K562 (cell line): ENCODE measurements around the gene STIM1. TPM values are rescaled to one million over a fixed set of nuclear protein-coding genes. Genes with fewer than 3 reads are reported as not detected.

ENCODE experiments used
- ATAC-seq: fragments of 200-7000 bp; cut with Tn5 transposase; 3 replicates; pipeline ENCODE4 v1.9.1; 2020; ENCODE audit warnings: moderate library complexity
- BruUV-seq: library from RNA; stranded (reverse); fragments of 400-500 nt; replicated peaks from 2 replicates; lab custom pipeline; 2021; lab: Mats Ljungman, UMichigan
- CTCF ChIA-PET: fragments of 300-600 bp; formaldehyde crosslinking; extraction: SDS; loops from one replicate; lab custom pipeline; 2021; ENCODE audit warnings: low intra/inter-chr PET ratio; lab: Yijun Ruan, JAX
- POLR2A ChIA-PET: fragments of 300-600, 350-650 bp; sonication (Branson Sonifier 250); formaldehyde crosslinking; extraction: SDS; loops from one replicate; lab custom pipeline; 2021; ENCODE audit warnings: antibody characterized with exemption, inconsistent platforms; lab: Yijun Ruan, JAX
- DNase-seq, 4 experiments: peaks; one replicate each; pipeline versions ENCODE4 v3.0.0 to v3.0.0-alpha.2; 2011 to 2018; ENCODE audit warnings: low spot score in 3 of 4, mixed read lengths in 3 of 4; ENCODE audit errors: extremely low read depth in 1 of 4
- FAIRE-seq: peaks from 2 replicates; lab custom pipeline; 2011; peaks lifted over from hg19 to GRCh38; lab: Jason Lieb, UNC
- H2AFZ ChIP-seq: 2 replicates; pipeline ENCODE4 v1.6.0; 2011; ENCODE audit warnings: low read depth, low read length, control low read depth, inconsistent platforms
- H3K27ac ChIP-seq: fragments of 200-600 bp; 3 replicates; pipeline ENCODE4 v1.8.0; 2011; ENCODE audit warnings: low read depth, mild to moderate bottlenecking, control low read depth, inconsistent platforms, low read length, moderate library complexity, mixed read lengths; ENCODE audit errors: extremely low read depth
- H3K27me3 ChIP-seq, 2 experiments: fragments of 300-600 bp in 1 of 2; 2 replicates in 1 of 2; 3 replicates in 1 of 2; pipeline versions ENCODE4 v1.6.0 to v1.8.0; 2011; ENCODE audit warnings: inconsistent platforms in 2 of 2, low read length in 2 of 2, mild to moderate bottlenecking in 1 of 2, mixed read lengths in 1 of 2, moderate library complexity in 1 of 2; ENCODE audit not compliant: control insufficient read depth in 2 of 2, insufficient read depth in 2 of 2
- H3K36me3 ChIP-seq: fragments of 300-600 bp; 3 replicates; pipeline ENCODE4 v1.8.0; 2011; ENCODE audit warnings: mild to moderate bottlenecking, low read length, inconsistent platforms; ENCODE audit not compliant: control insufficient read depth, insufficient read depth
- H3K4me1 ChIP-seq, 2 experiments: fragments of 200-600 bp in 1 of 2; replicated peaks in 1 of 2; 2 replicates in 1 of 2; 3 replicates in 1 of 2; pipeline versions ENCODE4 v1.5.1 to v1.8.0; 2011; ENCODE audit warnings: inconsistent platforms in 2 of 2, low read length in 2 of 2, mild to moderate bottlenecking in 1 of 2, mixed read lengths in 1 of 2, moderate library complexity in 1 of 2; ENCODE audit not compliant: control insufficient read depth in 2 of 2, insufficient read depth in 2 of 2
- H3K4me2 ChIP-seq: 2 replicates; pipeline ENCODE4 v1.6.1; 2011; ENCODE audit warnings: low read length, control low read depth, inconsistent platforms, mixed read lengths; ENCODE audit not compliant: insufficient read depth
- H3K4me3 ChIP-seq: fragments of 200-600 bp; sonication (generic), shearing (Covaris generic); 2 replicates; pipeline ENCODE4 v1.5.1; 2016; ENCODE audit warnings: control low read depth, inconsistent platforms
- H3K79me2 ChIP-seq: fragments of 200-600 bp; 3 replicates; pipeline ENCODE4 v1.8.0; 2011; ENCODE audit warnings: low read length, inconsistent platforms; ENCODE audit not compliant: control insufficient read depth, insufficient read depth
- H3K9ac ChIP-seq, 2 experiments: 2 replicates each; pipeline versions ENCODE4 v1.6.0 to v1.6.1; 2011; ENCODE audit warnings: low read depth in 2 of 2, low read length in 2 of 2, control low read depth in 1 of 2, inconsistent platforms in 1 of 2, mild to moderate bottlenecking in 1 of 2, mixed read lengths in 1 of 2; ENCODE audit not compliant: insufficient read depth in 1 of 2
- H3K9me1 ChIP-seq: one replicate; pipeline ENCODE4 v1.6.0; 2011; ENCODE audit warnings: inconsistent platforms, mild to moderate bottlenecking, low read length, moderate library complexity; ENCODE audit not compliant: control insufficient read depth, insufficient read depth
- H3K9me3 ChIP-seq: replicated peaks from 2 replicates; pipeline ENCODE4 v1.5.1; 2011; ENCODE audit warnings: low read depth, low read length, inconsistent platforms; ENCODE audit not compliant: control insufficient read depth, insufficient read depth
- H4K20me1 ChIP-seq: replicated peaks from 2 replicates; pipeline ENCODE4 v1.6.1; 2011; ENCODE audit warnings: low read length, inconsistent platforms, mixed read lengths; ENCODE audit not compliant: control insufficient read depth, insufficient read depth
- GTF2F1 ChIP-seq: IDR thresholded peaks from 2 replicates; pipeline ENCODE4 v1.6.1; 2011; ENCODE audit warnings: low read depth, low read length, improper control_type of control experiment
- HDAC6 ChIP-seq: IDR thresholded peaks from 2 replicates; pipeline ENCODE4 v1.6.1; 2012; ENCODE audit warnings: low read depth, mild to moderate bottlenecking, control low read depth, inconsistent platforms, low read length, moderate library complexity
- KAT8 ChIP-seq: fragments of 450-650 bp; IDR thresholded peaks from 2 replicates; pipeline ENCODE4 v1.6.1; 2016; ENCODE audit warnings: low read depth, mild to moderate bottlenecking
- NFE2 ChIP-seq: IDR thresholded peaks from 2 replicates; pipeline ENCODE4 v1.6.1; 2014; ENCODE audit warnings: antibody characterized with exemption, low read depth
- NR2F6 ChIP-seq: fragments of 450-650 bp; formaldehyde crosslinking; IDR thresholded peaks from 2 replicates; pipeline ENCODE4 v1.4.0; 2020; ENCODE audit warnings: mild to moderate bottlenecking
- NUFIP1 ChIP-seq: fragments of 450-650 bp; IDR thresholded peaks from 2 replicates; pipeline ENCODE4 v1.6.1; 2018; ENCODE audit not compliant: partially characterized antibody
- PTBP1 ChIP-seq: fragments of 200-400 bp; formaldehyde crosslinking; IDR thresholded peaks from 2 replicates; pipeline ENCODE4 v1.6.1; 2017; ENCODE audit warnings: low read depth, low read length
- SAP30 ChIP-seq: fragments of 200-600 bp; sonication (generic); IDR thresholded peaks from 2 replicates; pipeline ENCODE4 v1.6.1; 2012; ENCODE audit warnings: borderline replicate concordance, low read depth, mild to moderate bottlenecking, moderate library complexity, low read length, control low read depth, inconsistent platforms; ENCODE audit not compliant: insufficient read depth, poor library complexity, severe bottlenecking
- SETDB1 ChIP-seq: IDR thresholded peaks from one replicate; pipeline ENCODE4 v1.6.1; 2012; ENCODE audit warnings: low read length, control low read depth, inconsistent platforms
- SPI1 ChIP-seq: IDR thresholded peaks from 2 replicates; pipeline ENCODE4 v1.6.1; 2011; ENCODE audit warnings: low read depth, low read length, control low read depth, borderline replicate concordance
- YBX1 ChIP-seq: fragments of 450-650 bp; IDR thresholded peaks from 2 replicates; pipeline ENCODE4 v1.7.1; 2016; ENCODE audit warnings: mild to moderate bottlenecking
- ZZZ3 ChIP-seq: fragments of 450-650 bp; IDR thresholded peaks from 2 replicates; pipeline ENCODE4 v1.6.1; 2016; ENCODE audit warnings: antibody characterized with exemption, mild to moderate bottlenecking, moderate library complexity
- WGBS: fragments of 100-300 bp; shearing (Covaris generic); methylation state at CpG from one replicate; pipeline ENCODE4 v1.1.6; 2016; ENCODE audit warnings: low coverage, mixed read lengths; ENCODE audit not compliant: insufficient coverage; ENCODE audit errors: missing lambda C conversion rate; 5-methylcytosine and 5-hydroxymethylcytosine counted together
- in situ Hi-C: fragments of 300-500 bp; cut with MboI; formaldehyde crosslinking; loops from 4 replicates; pipeline ENCODE4 v1.15.0; 2018; ENCODE audit warnings: inconsistent platforms, mixed read lengths
- intact Hi-C: fragments of 100-400 bp; cut with micrococcal nuclease; formaldehyde crosslinking; loops from 2 replicates; pipeline ENCODE4 v1.14.2; 2022
- polyA plus RNA-seq, 8 experiments: library from polyadenylated mRNA; depleted of rRNA in 4 of 8; stranded (reverse) in 5 of 8; unstranded in 3 of 8; fragments of >200 nt; fragmentation: Nextera tagmentation in 2 of 8; fragmentation: Illumina TruSeq in 1 of 8; extraction: Ambion mirVana in 2 of 8; extraction: Trizol in 1 of 8; gene quantifications; 2 replicates each; pipeline versions ENCODE4 v1.2.1 to v1.2.3, GENCODE V29; 2011 to 2014; ENCODE audit warnings: inconsistent platforms in 1 of 8, missing spikeins in 1 of 8
- total RNA-seq, 7 experiments: library from RNA; depleted of rRNA in 6 of 7; stranded (reverse); fragments of >200 nt in 6 of 7; fragmentation: Illumina TruSeq in 2 of 7; extraction: Trizol in 2 of 7; gene quantifications; 2 replicates each; pipeline versions ENCODE4 v1.2.1 to v1.2.3, GENCODE V29; 2011 to 2021; ENCODE audit warnings: low replicate concordance in 1 of 7

STIM1 gene
- total and polyA plus RNA-seq, 9 of the 15 experiments (the other 6 are each of a cell fraction or from before 2014, with no cell fraction given): 7.7 to 50.5 (median 22.5) TPM

DNA sequence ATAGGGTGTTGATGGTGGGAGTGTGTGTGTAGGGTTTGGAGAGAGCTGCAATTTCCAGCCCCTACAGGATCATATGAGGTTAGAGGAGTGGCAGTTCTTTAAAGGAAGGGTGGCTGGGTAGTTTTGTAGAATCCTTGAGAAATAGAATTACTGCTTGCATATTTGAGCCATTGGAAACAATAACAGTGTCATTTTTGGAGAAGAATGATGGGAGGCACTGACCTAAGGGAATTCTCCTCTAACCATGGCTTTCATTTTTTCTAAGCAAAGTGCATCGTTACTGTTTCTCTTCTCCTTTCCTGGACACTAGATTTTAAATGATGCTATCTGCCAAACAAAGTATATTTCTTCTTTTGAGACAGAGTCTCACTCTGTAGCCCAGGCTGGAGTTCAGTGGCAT lies 172.3 kb downstream of the STIM1 start:
- ATAC-seq: no peak
- TF ChIP-seq HDAC6 (no peak), YBX1 (no peak), GTF2F1 (no peak), ZZZ3 (no peak), PTBP1 (no peak)
- Histone ChIP-seq H3K79me2 (no peaks in the 10 kb centered on the region; the same call in 2 of the 3 replicates), H3K27me3 (no peaks in the 10 kb centered on the region), H3K9me3 (no peaks in the 10 kb centered on the region; the same call in 1 of the 2 replicates), H3K4me3 (no peak overlapping the region), H3K4me1 (peaks cover 0 to 3% of the 10 kb centered on the region in 2 experiments; a peak in 1 of 5 replicates), H3K4me2 (no peak overlapping the region), H4K20me1 (no peaks in the 10 kb centered on the region), H3K9ac (no peak overlapping the region), H3K9me1 (no peaks in the 10 kb centered on the region), H2AFZ (no peak overlapping the region), H3K36me3 (0 out of 3 replicates have a peak, but pooled peaks cover 3% of the 10 kb centered on the region), H3K27ac (no peak overlapping the region)
- WGBS: 50% methylated on average over 1 of the region's 1 CpG
- DNase-seq: no peak
- ChIA-PET CTCF (no interaction called here), POLR2A (no interaction called here)
- no peak for FAIRE-seq
- BruUV-seq: TSS peak; percentile 11
- intact Hi-C loops: no loop called here
- in situ Hi-C loops: no loop called here

DNA sequence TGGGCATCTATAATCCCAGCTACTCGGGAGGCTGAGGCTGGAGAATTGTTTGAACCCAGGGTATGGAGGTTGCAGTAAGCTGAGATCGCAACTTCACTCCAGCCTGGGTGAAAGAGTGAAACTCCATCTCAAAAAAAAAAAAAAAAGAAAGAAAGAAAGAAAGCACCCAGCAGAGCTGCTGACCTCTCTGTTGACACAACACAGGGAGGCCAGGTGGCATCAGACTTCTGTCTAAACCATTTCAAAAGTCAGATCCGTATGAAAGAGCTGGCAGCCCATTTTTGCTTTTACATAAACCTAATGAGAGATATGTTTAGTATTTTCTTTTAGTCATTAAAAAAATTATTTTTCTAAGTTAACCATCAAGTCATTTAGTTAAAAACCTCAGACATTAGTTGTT lies 174.7 kb downstream of the STIM1 start:
- Histone ChIP-seq H3K27ac (no peak overlapping the region), H3K4me3 (no peak overlapping the region), H3K4me1 (no peaks in the 10 kb centered on the region), H3K9me3 (peaks cover 2% of the 10 kb centered on the region), H4K20me1 (no peaks in the 10 kb centered on the region), H3K9me1 (no peaks in the 10 kb centered on the region), H3K27me3 (no peaks in the 10 kb centered on the region), H2AFZ (no peak overlapping the region), H3K9ac (no peak overlapping the region), H3K36me3 (0 out of 3 replicates have a peak, but pooled peaks cover 3% of the 10 kb centered on the region), H3K79me2 (no peaks in the 10 kb centered on the region), H3K4me2 (no peak overlapping the region)
- intact Hi-C loops (no loop called here), in situ Hi-C loops (no loop called here)
- WGBS: 63% methylated on average over 2 of the region's 3 CpGs
- no TSS peak for BruUV-seq
- ATAC-seq: no peak
- FAIRE-seq: no peak
- CTCF ChIA-PET: no interaction called here
- TF ChIP-seq NFE2 (no peak), NUFIP1 (no peak), KAT8 (no peak), SAP30 (no peak), SPI1 (no peak), NR2F6 (no peak), SETDB1 (no peak)
- DNase-seq: no peak
- POLR2A ChIA-PET: no interaction called here
